IMR-90 (cell line): ENCODE results near the gene OPN4. TPM values are rescaled to one million over a fixed set of nuclear protein-coding genes. Genes with fewer than 3 reads are reported as not detected.
A peak's percentile ranks its signal among the peaks of the same experiment; 100 is the strongest.

Experiments
- ATAC-seq: fragments of 200-7000 bp; cut with Tn5 transposase; 2 replicates; pipeline ENCODE4 v1.9.1; 2020; ENCODE audit warnings: low read depth, mild to moderate bottlenecking, moderate library complexity
- BruUV-seq: library from RNA; stranded (reverse); fragments of 400-500 nt; replicated peaks from 2 replicates; lab custom pipeline; 2021; lab: Mats Ljungman, UMichigan
- CTCF ChIA-PET: fragments of 300-600 bp; formaldehyde crosslinking; extraction: SDS; loops from one replicate; lab custom pipeline; 2021; ENCODE audit warnings: antibody characterized with exemption; lab: Yijun Ruan, JAX
- POLR2A ChIA-PET: fragments of 300-600 bp; sonication (Branson Sonifier 250); formaldehyde crosslinking; loops from one replicate; lab custom pipeline; 2022; ENCODE audit warnings: antibody characterized with exemption; ENCODE audit not compliant: unreplicated experiment; lab: Charles Lee
- DNase-seq: peaks from one replicate; pipeline ENCODE4 v3.0.0; 2013
- H2AFZ ChIP-seq: replicated peaks from 2 replicates; pipeline ENCODE3; 2013; ENCODE audit warnings: low read length, mild to moderate bottlenecking; ENCODE audit not compliant: poor library complexity
- H2AK5ac ChIP-seq: 2 replicates; pipeline ENCODE4 v1.6.1; 2013; ENCODE audit warnings: low read depth, low read length, inconsistent platforms
- H2AK9ac ChIP-seq: replicated peaks from 2 replicates; pipeline ENCODE3; 2013; ENCODE audit warnings: mild to moderate bottlenecking, low read depth, low read length, moderate library complexity; ENCODE audit not compliant: poor library complexity
- H2BK120ac ChIP-seq: 2 replicates; pipeline ENCODE4 v1.6.1; 2013; ENCODE audit warnings: low read depth, low read length, inconsistent platforms
- H2BK15ac ChIP-seq: 3 replicates; pipeline ENCODE4 v1.6.1; 2013; ENCODE audit warnings: low read depth, low read length, inconsistent platforms
- H2BK20ac ChIP-seq: 2 replicates; pipeline ENCODE4 v1.6.1; 2013; ENCODE audit warnings: low read depth, mild to moderate bottlenecking, inconsistent platforms, low read length, moderate library complexity
- H2BK5ac ChIP-seq: 2 replicates; pipeline ENCODE4 v1.6.1; 2013; ENCODE audit warnings: mild to moderate bottlenecking, low read depth, low read length, inconsistent platforms; ENCODE audit not compliant: poor library complexity, severe bottlenecking
- H3K14ac ChIP-seq: replicated peaks from 2 replicates; pipeline ENCODE4 v1.6.1; 2013; ENCODE audit warnings: low read depth, low read length, inconsistent platforms
- H3K18ac ChIP-seq: 2 replicates; pipeline ENCODE4 v1.6.1; 2013; ENCODE audit warnings: low read depth, low read length, control low read depth
- H3K23ac ChIP-seq: 2 replicates; pipeline ENCODE4 v1.6.1; 2013; ENCODE audit warnings: low read depth, low read length, inconsistent platforms
- H3K27ac ChIP-seq: 2 replicates; pipeline ENCODE4 v1.5.1; 2013; ENCODE audit warnings: mild to moderate bottlenecking, control low read depth, low read length; ENCODE audit not compliant: insufficient read depth
- H3K27me3 ChIP-seq: 2 replicates; pipeline ENCODE4 v1.6.1; 2013; ENCODE audit warnings: low read length; ENCODE audit not compliant: control insufficient read depth, insufficient read depth
- H3K36me3 ChIP-seq: 2 replicates; pipeline ENCODE4 v1.6.1; 2013; ENCODE audit warnings: low read length, mixed read lengths; ENCODE audit not compliant: control insufficient read depth, insufficient read depth
- H3K4ac ChIP-seq: 2 replicates; pipeline ENCODE4 v1.6.1; 2013; ENCODE audit warnings: low read depth, low read length, inconsistent platforms
- H3K4me1 ChIP-seq: 2 replicates; pipeline ENCODE4 v1.6.1; 2013; ENCODE audit warnings: low read length, mixed read lengths; ENCODE audit not compliant: control insufficient read depth, insufficient read depth
- H3K4me2 ChIP-seq: 2 replicates; pipeline ENCODE4 v1.6.1; 2013; ENCODE audit warnings: low read depth, mild to moderate bottlenecking, control low read depth, low read length, moderate library complexity
- H3K4me3 ChIP-seq: 2 replicates; pipeline ENCODE4 v1.5.1; 2013; ENCODE audit warnings: low read depth, mild to moderate bottlenecking, control low read depth, low read length, moderate library complexity; ENCODE audit not compliant: insufficient read depth
- H3K56ac ChIP-seq: 2 replicates; pipeline ENCODE4 v1.6.1; 2013; ENCODE audit warnings: low read length, inconsistent platforms; ENCODE audit not compliant: insufficient read depth; ENCODE audit errors: extremely low read depth
- H3K79me1 ChIP-seq, 2 experiments: 2 replicates each; pipeline ENCODE4 v1.6.1; 2013; ENCODE audit warnings: low read length in 2 of 2, inconsistent platforms in 1 of 2, low read depth in 1 of 2
- H3K9ac ChIP-seq: 2 replicates; pipeline ENCODE4 v1.6.1; 2013; ENCODE audit warnings: low read depth, low read length, control low read depth
- H3K9me1 ChIP-seq: 2 replicates; pipeline ENCODE4 v1.6.1; 2013; ENCODE audit warnings: low read length, inconsistent platforms; ENCODE audit not compliant: insufficient read depth
- H3K9me3 ChIP-seq: 2 replicates; pipeline ENCODE4 v1.6.1; 2013; ENCODE audit warnings: low read length; ENCODE audit not compliant: control insufficient read depth, insufficient read depth
- H4K20me1 ChIP-seq: 2 replicates; pipeline ENCODE4 v1.6.1; 2013; ENCODE audit warnings: low read length, inconsistent platforms; ENCODE audit not compliant: insufficient read depth
- H4K5ac ChIP-seq: 2 replicates; pipeline ENCODE4 v1.6.1; 2013; ENCODE audit warnings: mild to moderate bottlenecking, low read depth, low read length, control low read depth
- H4K8ac ChIP-seq, 2 experiments: 2 replicates each; pipeline ENCODE4 v1.6.1; 2013; ENCODE audit warnings: low read depth in 2 of 2, low read length in 2 of 2, control low read depth in 1 of 2, inconsistent platforms in 1 of 2
- H4K91ac ChIP-seq: 2 replicates; pipeline ENCODE4 v1.6.1; 2013; ENCODE audit warnings: low read depth, low read length, inconsistent platforms; ENCODE audit not compliant: insufficient read depth
- BHLHE40 ChIP-seq: fragments of 150-350 bp; IDR thresholded peaks from 2 replicates; pipeline ENCODE4 v1.6.1; 2016; ENCODE audit warnings: mild to moderate bottlenecking, low read depth, low read length
- CEBPB ChIP-seq: IDR thresholded peaks from 2 replicates; pipeline ENCODE4 v1.6.1; 2012; ENCODE audit warnings: low read depth, low read length, improper control_type of control experiment
- CHD1 ChIP-seq: IDR thresholded peaks from 2 replicates; pipeline ENCODE4 v1.6.1; 2012; ENCODE audit warnings: low read depth, low read length, improper control_type of control experiment
- CTCF ChIP-seq: conservative IDR thresholded peaks from 2 replicates; pipeline ENCODE4 v1.5.1; 2012; ENCODE audit warnings: mild to moderate bottlenecking, low read depth, low read length, improper control_type of control experiment
- FOS ChIP-seq: fragments of 150-350 bp; IDR thresholded peaks from 2 replicates; pipeline ENCODE4 v1.6.1; 2016; ENCODE audit warnings: low read depth, low read length
- MAFK ChIP-seq: IDR thresholded peaks from 2 replicates; pipeline ENCODE4 v1.6.1; 2012; ENCODE audit warnings: low read depth, low read length, improper control_type of control experiment
- MAZ ChIP-seq: IDR thresholded peaks from 2 replicates; pipeline ENCODE4 v1.6.1; 2012; ENCODE audit warnings: low read depth, mild to moderate bottlenecking, low read length, improper control_type of control experiment, moderate library complexity, borderline replicate concordance
- MXI1 ChIP-seq: IDR thresholded peaks from 2 replicates; pipeline ENCODE4 v1.6.1; 2012; ENCODE audit warnings: low read depth, mild to moderate bottlenecking, low read length, moderate library complexity, borderline replicate concordance
- NFE2L2 ChIP-seq: fragments of 150-350 bp; IDR thresholded peaks from 2 replicates; pipeline ENCODE4 v1.6.1; 2016; ENCODE audit warnings: low read depth, mild to moderate bottlenecking, low read length
- POLR2A ChIP-seq: IDR thresholded peaks from 2 replicates; pipeline ENCODE4 v1.6.1; 2012; ENCODE audit warnings: mild to moderate bottlenecking, low read depth, low read length
- RCOR1 ChIP-seq: IDR thresholded peaks from 2 replicates; pipeline ENCODE4 v1.6.1; 2012; ENCODE audit warnings: mild to moderate bottlenecking, low read length, improper control_type of control experiment; ENCODE audit not compliant: insufficient replicate concordance
- RFX5 ChIP-seq: IDR thresholded peaks from 2 replicates; pipeline ENCODE4 v1.8.0; 2012; ENCODE audit warnings: low read depth, mild to moderate bottlenecking, low read length, moderate library complexity
- SMC3 ChIP-seq: fragments of 150-350 bp; IDR thresholded peaks from 2 replicates; pipeline ENCODE4 v1.6.1; 2016; ENCODE audit warnings: low read depth, mild to moderate bottlenecking, antibody characterized with exemption, low read length, moderate library complexity
- USF2 ChIP-seq: fragments of 150-350 bp; IDR thresholded peaks from 2 replicates; pipeline ENCODE4 v1.6.1; 2017; ENCODE audit warnings: mild to moderate bottlenecking, antibody characterized with exemption, low read length, low read depth
- WGBS, 2 experiments: methylation state at CpG; one replicate each; pipeline versions ENCODE4 v1.1.5 to v1.1.7; 2013; ENCODE audit warnings: missing lambda C conversion rate in 2 of 2; ENCODE audit not compliant: insufficient read length in 1 of 2; ENCODE audit errors: extremely low coverage in 2 of 2; 5-methylcytosine and 5-hydroxymethylcytosine counted together
- dilution Hi-C: fragments of 300-500 bp; cut with HindIII; formaldehyde crosslinking; loops from one replicate; pipeline ENCODE4 v1.14.3; 2018; ENCODE audit warnings: low sequenced_read_pairs; ENCODE audit not compliant: unreplicated experiment
- in situ Hi-C: fragments of 300-500 bp; cut with MboI; formaldehyde crosslinking; loops from 3 replicates; pipeline ENCODE4 v1.14.3; 2019; ENCODE audit warnings: low sequenced_read_pairs, inconsistent platforms, mixed read lengths
- intact Hi-C: fragments of 100-400 bp; cut with micrococcal nuclease; formaldehyde crosslinking; loops from 2 replicates; pipeline ENCODE4 v1.10.0; 2022
- polyA plus RNA-seq, 3 experiments: library from polyadenylated mRNA; depleted of rRNA; stranded (reverse); fragments of >200 nt; gene quantifications; 2 replicates each; pipeline ENCODE4 v1.2.3, GENCODE V29; 2012; ENCODE audit warnings: low replicate concordance in 1 of 3
- total RNA-seq: library from RNA; depleted of rRNA; stranded (reverse); fragments of >200 nt; gene quantifications from 2 replicates; pipeline ENCODE4 v1.2.3, GENCODE V29; 2012

OPN4 gene
- total and polyA plus RNA-seq, 2 of the 4 experiments (the other 2 are of a cell fraction), result 0.03 TPM; not detected in 1

DNA sequence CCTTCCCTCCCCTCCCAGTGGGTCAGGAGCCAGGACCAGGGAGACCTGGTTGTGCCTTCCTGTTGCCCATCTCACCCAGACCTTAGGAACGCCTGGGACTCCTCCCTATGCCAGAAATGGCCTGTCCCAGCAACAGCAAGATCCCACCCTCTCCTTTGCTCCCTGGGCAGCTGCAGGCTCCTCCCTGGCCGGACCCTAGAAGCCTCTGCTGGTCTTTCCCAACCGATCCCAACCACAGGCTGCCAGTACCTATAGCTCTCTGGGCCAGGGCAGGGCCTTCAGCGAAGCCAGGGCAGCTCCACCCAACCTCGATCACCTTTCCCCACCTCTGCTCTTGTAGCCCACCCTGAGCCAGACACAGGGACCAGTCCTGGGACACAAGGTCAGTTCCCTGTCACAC lies 35.9 kb downstream of the OPN4 start:
- no peak overlapping the region for H3K27ac ChIP-seq

More for the DNA sequence above, 35.9 kb downstream of the OPN4 start:
- 86% methylated on average over 3 of the region's 5 CpGs; no CpG with 5 or more reads in 1 of the 2 experiments for WGBS, 2 experiments
- H3K14ac ChIP-seq, result no peak overlapping the region
- H3K9me1 ChIP-seq, result peaks cover 15% of the 10 kb centered on the region
- DNase-seq (no peak), ATAC-seq (no peak)
- H3K4me3 ChIP-seq, result no peak overlapping the region
- H2BK120ac ChIP-seq, result no peak overlapping the region
- no peaks in the 10 kb centered on the region for H3K36me3 ChIP-seq
- no TSS peak for BruUV-seq
- no peak overlapping the region; the same call in 1 of the 2 replicates for H3K4ac ChIP-seq
- no peak overlapping the region for H4K5ac ChIP-seq
- H3K79me1 ChIP-seq, result no peaks in the 10 kb centered on the region
- H2AK9ac ChIP-seq, result peak overlapping the region; percentile 39
- H4K91ac ChIP-seq, result no peak overlapping the region; the same call in 1 of the 2 replicates
- H2BK20ac ChIP-seq, result no peak overlapping the region
- no peak overlapping the region for H3K23ac ChIP-seq
- H4K8ac ChIP-seq, result no peak overlapping the region; a peak in 1 of 4 replicates
- H3K4me2 ChIP-seq, result no peak overlapping the region
- H3K56ac ChIP-seq, result no peak overlapping the region
- ChIA-PET CTCF (no interaction called here), POLR2A (no interaction called here)
- H2BK5ac ChIP-seq, result no peak overlapping the region
- H2AK5ac ChIP-seq, result peak overlapping the region; percentile 43; the same call in 1 of the 2 replicates
- no peak overlapping the region for H2BK15ac ChIP-seq
- no peaks in the 10 kb centered on the region for H4K20me1 ChIP-seq
- in situ Hi-C loops, result no loop called here
- no peak for TF ChIP-seq RCOR1
- no peak for TF ChIP-seq CEBPB
- TF ChIP-seq MXI1, result no peak
- TF ChIP-seq NFE2L2, result no peak
- no peak for TF ChIP-seq CHD1
- no peak for TF ChIP-seq BHLHE40
- no peak for TF ChIP-seq RFX5
- TF ChIP-seq MAZ, result no peak
- no peak for TF ChIP-seq POLR2A
- no peak for TF ChIP-seq MAFK
- no peak for TF ChIP-seq USF2
- TF ChIP-seq SMC3, result no peak
- TF ChIP-seq CTCF, result no peak
- TF ChIP-seq FOS, result no peak
- no peak overlapping the region for H3K9ac ChIP-seq
- dilution Hi-C loops, result no loop called here
- no peaks in the 10 kb centered on the region for H3K9me3 ChIP-seq
- intact Hi-C loops, result no loop called here
- H3K27me3 ChIP-seq, result no peaks in the 10 kb centered on the region
- no peak overlapping the region for H3K18ac ChIP-seq
- H2AFZ ChIP-seq, result no peak overlapping the region
- H3K4me1 ChIP-seq, result peaks cover 21% of the 10 kb centered on the region
